B cell (primary cell): ENCODE measurements around the gene RAB30. TPM values are rescaled to one million over a fixed set of nuclear protein-coding genes. Genes with fewer than 3 reads are reported as not detected.
"Not testable (repeated sequence)": the region's sequence is repeated elsewhere in the genome, so short reads cannot be mapped to it uniquely, and the experiment has no call there.

Experiments
- ATAC-seq: fragments of 200-7000 bp; cut with Tn5 transposase; one replicate; pipeline ENCODE4 v1.10.0; 2021; ENCODE audit warnings: low read depth, mild to moderate bottlenecking, moderate number of reproducible peaks, moderate library complexity
- CTCF ChIA-PET: fragments of 350-600 bp; sonication (Branson Sonifier 250); formaldehyde crosslinking; loops from one replicate; lab custom pipeline; 2021; ENCODE audit warnings: antibody characterized with exemption, inconsistent platforms; lab: Charles Lee
- POLR2A ChIA-PET: fragments of 350-600 bp; sonication (Branson Sonifier 250); formaldehyde crosslinking; loops from one replicate; lab custom pipeline; 2021; ENCODE audit warnings: antibody characterized with exemption; lab: Charles Lee
- DNase-seq: peaks from one replicate; pipeline ENCODE4 v3.0.0; 2013
- H2AFZ ChIP-seq: 2 replicates; pipeline ENCODE4 v1.6.1; 2012; ENCODE audit warnings: mild to moderate bottlenecking, low read depth, low read length; ENCODE audit not compliant: insufficient read depth, poor library complexity, severe bottlenecking
- H3K27ac ChIP-seq, 2 donors: 1 replicate in 1 of 2; 2 replicates in 1 of 2; pipeline ENCODE4 v1.5.1; 2012 to 2013; ENCODE audit warnings: low read length in 2 of 2, mild to moderate bottlenecking in 2 of 2, moderate library complexity in 1 of 2
- H3K27me3 ChIP-seq, 4 experiments: fragments of 200-600 bp in 1 of 4; sonication (generic) in 1 of 4; replicated peaks in 1 of 4; 1 replicate in 2 of 4; 2 replicates in 2 of 4; pipeline versions ENCODE4 v1.6.1 to v1.7.0; 2013 to 2016; ENCODE audit warnings: low read length in 3 of 4, mild to moderate bottlenecking in 2 of 4, mixed read lengths in 1 of 4, moderate library complexity in 1 of 4; ENCODE audit not compliant: insufficient read depth in 4 of 4, control insufficient read depth in 3 of 4; ENCODE audit errors: control extremely low read depth in 1 of 4
- H3K36me3 ChIP-seq, 2 experiments: replicated peaks in 1 of 2; 1 replicate in 1 of 2; 2 replicates in 1 of 2; pipeline versions ENCODE4 v1.6.1 to v1.7.1; 2013; ENCODE audit warnings: low read length in 1 of 2; ENCODE audit not compliant: insufficient read depth in 2 of 2, control insufficient read depth in 1 of 2; ENCODE audit errors: control extremely low read depth in 1 of 2, extremely low read depth in 1 of 2
- H3K4me1 ChIP-seq, 2 donors: fragments of 200-600 bp in 1 of 2; sonication (generic) in 1 of 2; 1 replicate in 1 of 2; 2 replicates in 1 of 2; pipeline versions ENCODE4 v1.5.1 to v1.6.1; 2013 to 2017; ENCODE audit warnings: low read length in 2 of 2; ENCODE audit not compliant: control insufficient read depth in 2 of 2, insufficient read depth in 2 of 2
- H3K4me2 ChIP-seq: replicated peaks from 2 replicates; pipeline ENCODE3; 2012; ENCODE audit warnings: mild to moderate bottlenecking, low read depth, low read length; ENCODE audit not compliant: poor library complexity, severe bottlenecking
- H3K4me3 ChIP-seq, 5 experiments: fragments of 200-600 bp in 1 of 5; sonication (generic) in 1 of 5; 1 replicate in 3 of 5; 2 replicates in 2 of 5; pipeline versions ENCODE4 v1.5.1 to v1.7.0; 2011 to 2016; ENCODE audit warnings: low read length in 4 of 5, mild to moderate bottlenecking in 4 of 5, low read depth in 2 of 5, control low read depth in 1 of 5, moderate library complexity in 1 of 5; ENCODE audit not compliant: insufficient read depth in 1 of 5; ENCODE audit errors: control extremely low read depth in 1 of 5, extremely low read depth in 1 of 5
- H3K79me2 ChIP-seq: fragments of 200-600 bp; sonication (generic); one replicate; pipeline ENCODE4 v1.6.0; 2016; ENCODE audit warnings: low read length; ENCODE audit not compliant: control insufficient read depth, insufficient read depth
- H3K9ac ChIP-seq: fragments of 200-600 bp; sonication (generic); 2 replicates; pipeline ENCODE4 v1.6.1; 2017; ENCODE audit warnings: mild to moderate bottlenecking, low read length, moderate library complexity
- H3K9me3 ChIP-seq, 3 donors: one replicate each; pipeline versions ENCODE4 v1.6.1 to v1.7.1; 2013; ENCODE audit warnings: low read length in 2 of 3; ENCODE audit not compliant: control insufficient read depth in 2 of 3, insufficient read depth in 1 of 3; ENCODE audit errors: control extremely low read depth in 1 of 3
- H4K20me1 ChIP-seq: 2 replicates; pipeline ENCODE4 v1.6.0; 2012; ENCODE audit warnings: mild to moderate bottlenecking, low read length; ENCODE audit not compliant: insufficient read depth, control insufficient read depth, poor library complexity, severe bottlenecking
- H3K27ac Mint-ChIP-seq: one replicate; pipeline ENCODE4 v1.8.0; 2021; ENCODE audit warnings: mixed read lengths
- H3K27me3 Mint-ChIP-seq: one replicate; pipeline ENCODE4 v1.8.0; 2021; ENCODE audit warnings: mixed read lengths
- H3K4me1 Mint-ChIP-seq: one replicate; pipeline ENCODE4 v1.8.0; 2021; ENCODE audit warnings: mixed read lengths
- H3K4me3 Mint-ChIP-seq: one replicate; pipeline ENCODE4 v1.8.0; 2021; ENCODE audit warnings: mixed read lengths
- H3K9me3 Mint-ChIP-seq: one replicate; pipeline ENCODE4 v1.8.0; 2022; ENCODE audit warnings: mixed read lengths; ENCODE audit not compliant: insufficient read depth
- EZH2 ChIP-seq: IDR thresholded peaks from 2 replicates; pipeline ENCODE4 v1.6.1; 2012; ENCODE audit warnings: borderline replicate concordance, low read depth, mild to moderate bottlenecking, moderate library complexity, low read length; ENCODE audit not compliant: insufficient read depth, poor library complexity, severe bottlenecking
- WGBS: methylation state at CpG from one replicate; pipeline ENCODE4 v1.1.5; 2013; ENCODE audit warnings: missing lambda C conversion rate; ENCODE audit not compliant: insufficient coverage; 5-methylcytosine and 5-hydroxymethylcytosine counted together
- intact Hi-C: fragments of 100-400 bp; cut with micrococcal nuclease; formaldehyde crosslinking; loops from one replicate; pipeline ENCODE4 v1.10.0; 2022
- polyA plus RNA-seq: library from polyadenylated mRNA; depleted of rRNA; stranded (reverse); fragments of >200 nt; gene quantifications from 2 replicates; pipeline ENCODE4 v1.2.3, GENCODE V29; 2012
- total RNA-seq, 2 donors: library from RNA; stranded (reverse); fragments of 120-200 nt in 1 of 2; gene quantifications; 1 replicate in 1 of 2; 2 replicates in 1 of 2; pipeline versions ENCODE4 v1.2.3 to v1.2.4, GENCODE V29; 2013 to 2022
- TF ChIP-seq, protein P1 (sequence below): fragments of 200-600 bp; IDR thresholded peaks from one replicate; pipeline ENCODE4 v1.8.0; 2022; ENCODE audit warnings: antibody characterized with exemption, mild to moderate bottlenecking

RAB30 gene
- total and polyA plus RNA-seq, 2 donors (not counting 1 experiment from before 2014, with no cell fraction given), result 26.6 to 214 TPM

DNA sequence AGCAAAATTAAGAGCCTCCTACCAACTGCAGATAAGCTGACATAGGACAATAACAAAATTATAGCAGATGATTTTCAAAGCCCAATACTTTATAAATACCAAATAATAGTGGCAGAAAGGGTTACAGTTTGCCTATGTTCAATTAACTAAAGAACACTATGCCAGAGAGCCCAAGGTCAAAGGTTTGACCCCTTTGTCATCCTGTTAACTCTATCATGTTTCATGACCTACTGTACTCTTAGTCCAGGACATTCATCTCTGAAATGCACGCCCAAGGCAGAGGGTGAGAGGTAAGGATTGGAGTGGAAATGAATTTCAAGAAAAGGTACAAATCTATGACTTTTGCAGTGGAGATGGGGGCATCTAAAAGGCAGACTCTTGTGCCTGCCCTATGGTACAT is 99.6 kb downstream of the RAB30 start:
- intact Hi-C loops, result loop anchor here (5.0 kb wide), 2 partner anchors 35 to 40 kb away; no protein-coding TSS in a partner anchor
- H3K79me2 ChIP-seq, result peaks cover 3% of the 10 kb centered on the region
- H3K27ac Mint-ChIP-seq, result no peak overlapping the region
- POLR2A ChIA-PET, result interaction anchor here (1.4 kb wide), 1 partner anchor 100 kb away, joined by 3 read pairs; the partner anchor contains the start of gene RAB30
- no peaks in the 10 kb centered on the region for H3K36me3 ChIP-seq
- CTCF ChIA-PET, result interaction anchor here (1.2 to 1.6 kb wide), 2 partner anchors 16 to 278 kb away, joined by 3 to 4 read pairs; no protein-coding TSS in a partner anchor
- peak overlapping the region; percentile 39 for H3K4me2 ChIP-seq
- H3K27ac ChIP-seq, result no peak overlapping the region
- H4K20me1 ChIP-seq, result no peaks in the 10 kb centered on the region
- TF ChIP-seq EZH2, result no peak
- TF ChIP-seq, protein P1, sequence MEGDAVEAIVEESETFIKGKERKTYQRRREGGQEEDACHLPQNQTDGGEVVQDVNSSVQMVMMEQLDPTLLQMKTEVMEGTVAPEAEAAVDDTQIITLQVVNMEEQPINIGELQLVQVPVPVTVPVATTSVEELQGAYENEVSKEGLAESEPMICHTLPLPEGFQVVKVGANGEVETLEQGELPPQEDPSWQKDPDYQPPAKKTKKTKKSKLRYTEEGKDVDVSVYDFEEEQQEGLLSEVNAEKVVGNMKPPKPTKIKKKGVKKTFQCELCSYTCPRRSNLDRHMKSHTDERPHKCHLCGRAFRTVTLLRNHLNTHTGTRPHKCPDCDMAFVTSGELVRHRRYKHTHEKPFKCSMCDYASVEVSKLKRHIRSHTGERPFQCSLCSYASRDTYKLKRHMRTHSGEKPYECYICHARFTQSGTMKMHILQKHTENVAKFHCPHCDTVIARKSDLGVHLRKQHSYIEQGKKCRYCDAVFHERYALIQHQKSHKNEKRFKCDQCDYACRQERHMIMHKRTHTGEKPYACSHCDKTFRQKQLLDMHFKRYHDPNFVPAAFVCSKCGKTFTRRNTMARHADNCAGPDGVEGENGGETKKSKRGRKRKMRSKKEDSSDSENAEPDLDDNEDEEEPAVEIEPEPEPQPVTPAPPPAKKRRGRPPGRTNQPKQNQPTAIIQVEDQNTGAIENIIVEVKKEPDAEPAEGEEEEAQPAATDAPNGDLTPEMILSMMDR, result no peak
- peak overlapping the region in 4 of 5 experiments; percentile 39 to 60 (median 52) for H3K4me3 ChIP-seq
- no peaks in the 10 kb centered on the region for H3K27me3 ChIP-seq
- no peak overlapping the region for H2AFZ ChIP-seq
- no peaks in the 10 kb centered on the region for H3K27me3 Mint-ChIP-seq
- H3K9ac ChIP-seq, result peak overlapping the region; percentile 49
- peaks cover 0 to 7% (median 0%) of the 10 kb centered on the region in 3 donors for H3K9me3 ChIP-seq
- H3K4me1 ChIP-seq, result peaks cover 40 to 42% of the 10 kb centered on the region in 2 donors
- no peaks in the 10 kb centered on the region for H3K9me3 Mint-ChIP-seq
- H3K4me1 Mint-ChIP-seq, result peaks cover 60% of the 10 kb centered on the region
- WGBS, result 83% methylated on average over 1 of the region's 1 CpG
- ATAC-seq (no peak), DNase-seq (no peak)
- peak overlapping the region; percentile 81 for H3K4me3 Mint-ChIP-seq

DNA sequence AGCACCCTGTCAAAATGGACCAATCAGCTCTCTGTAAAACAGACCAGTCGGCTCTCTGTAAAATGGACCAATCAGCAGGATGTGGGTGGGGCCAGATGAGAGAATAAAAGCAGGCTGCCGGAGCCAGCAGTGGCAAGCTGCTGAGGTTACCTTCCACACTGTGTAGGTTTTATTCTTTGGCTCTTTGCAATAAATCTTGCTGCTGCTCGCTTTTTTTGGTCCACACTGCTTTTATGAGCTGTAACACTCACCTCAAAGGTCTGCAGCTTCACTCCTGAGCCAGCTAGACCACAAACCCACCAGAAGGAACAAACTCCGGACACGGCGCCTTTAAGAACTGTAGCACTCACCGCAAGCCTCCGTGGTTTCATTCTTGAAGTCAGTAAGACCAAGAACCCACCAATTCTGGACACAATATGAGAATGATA is 100.2 kb downstream of the RAB30 start:
- peaks cover 35 to 36% of the 10 kb centered on the region in 2 donors for H3K4me1 ChIP-seq
- not testable (repeated sequence) for H3K36me3 ChIP-seq, H3K79me2 ChIP-seq, H4K20me1 ChIP-seq, ATAC-seq, H3K27me3 Mint-ChIP-seq, H3K9me3 ChIP-seq, H3K9me3 Mint-ChIP-seq, H3K27me3 ChIP-seq
- intact Hi-C loops, result loop anchor here (5.0 kb wide), 2 partner anchors 36 to 39 kb away; no protein-coding TSS in a partner anchor
- peak overlapping the region in 4 of 5 experiments; percentile 39 to 60 (median 52) for H3K4me3 ChIP-seq
- CTCF ChIA-PET, result interaction anchor here (1.2 to 1.6 kb wide), 2 partner anchors 15 to 279 kb away, joined by 3 to 4 read pairs; no protein-coding TSS in a partner anchor
- H3K27ac ChIP-seq, result peak overlapping the region in 1 of 2 donors; percentile 14
- H2AFZ ChIP-seq, result peak overlapping the region; percentile 37
- POLR2A ChIA-PET, result interaction anchor here (1.4 kb wide), 1 partner anchor 101 kb away, joined by 3 read pairs; the partner anchor contains the start of gene RAB30
- peak; percentile 38 for DNase-seq
- peak overlapping the region; percentile 39 for H3K4me2 ChIP-seq
- WGBS, result 44% methylated on average over 2 of the region's 8 CpGs
- H3K4me1 Mint-ChIP-seq, result peaks cover 54% of the 10 kb centered on the region
- H3K9ac ChIP-seq, result peak overlapping the region; percentile 49
- peak overlapping the region; percentile 81 for H3K4me3 Mint-ChIP-seq
- peak overlapping the region; percentile 26 for H3K27ac Mint-ChIP-seq

DNA sequence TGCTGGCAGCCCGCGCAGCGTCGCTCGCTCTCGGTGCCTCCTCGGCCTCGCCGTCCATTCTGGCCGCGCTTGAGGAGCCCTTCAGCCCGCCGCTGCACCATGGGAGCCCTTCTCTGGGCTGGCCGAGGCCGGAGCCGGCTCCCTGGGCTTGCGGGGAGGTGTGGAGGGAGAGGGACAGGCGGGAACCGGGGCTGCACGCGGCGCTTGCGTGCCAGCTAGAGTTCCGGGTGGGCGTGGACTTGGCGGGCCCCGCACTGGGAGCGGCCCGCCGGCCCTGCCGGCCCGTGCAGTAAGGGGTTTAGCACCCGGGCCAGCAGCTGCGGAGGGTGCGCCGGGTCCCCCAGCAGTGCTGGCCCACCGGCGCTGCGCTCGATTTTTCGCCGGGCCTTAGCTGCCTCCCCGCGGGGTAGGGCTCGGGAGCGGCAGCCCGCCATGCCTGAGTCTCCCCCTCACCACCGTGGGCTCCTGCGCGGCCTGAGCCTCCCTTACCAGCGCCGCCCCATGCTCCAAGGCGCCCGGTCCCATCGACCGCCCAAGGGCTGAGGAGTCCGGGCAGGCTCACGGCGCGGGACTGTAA is 101.1 kb downstream of the RAB30 start:
- not testable (repeated sequence) for H3K9me3 Mint-ChIP-seq, H3K27me3 Mint-ChIP-seq, H3K27me3 ChIP-seq, H2AFZ ChIP-seq, H3K9ac ChIP-seq, H3K27ac Mint-ChIP-seq, H3K79me2 ChIP-seq, H4K20me1 ChIP-seq, DNase-seq, ATAC-seq, H3K9me3 ChIP-seq, H3K36me3 ChIP-seq
- intact Hi-C loops, result loop anchor here (5.0 kb wide), 2 partner anchors 37 to 38 kb away; no protein-coding TSS in a partner anchor
- peak overlapping the region in 1 of 2 donors; percentile 7 for H3K27ac ChIP-seq
- ChIA-PET CTCF (interaction anchor here (1.2 to 1.6 kb wide), 3 partner anchors 10 to 280 kb away, joined by 3 to 4 read pairs (median 3); no protein-coding TSS in a partner anchor), POLR2A (interaction anchor here (1.4 kb wide), 1 partner anchor 102 kb away, joined by 3 read pairs; the partner anchor contains the start of gene RAB30)
- 92% methylated on average over 58 of the region's 60 CpGs for WGBS
- H3K4me3 ChIP-seq, result peak overlapping the region in 2 of 5 experiments; percentile 20 to 23
- H3K4me1 ChIP-seq, result peaks cover 29% of the 10 kb centered on the region in 2 donors
- Mint-ChIP-seq H3K4me1 (peaks cover 46% of the 10 kb centered on the region), H3K4me3 (peak overlapping the region; percentile 37)
- H3K4me2 ChIP-seq, result peak overlapping the region; percentile 46
